ENCODE data around the gene MICAL2.

GRCh38 chr11:12174477-12175143 lies 64.2 kb downstream of the MICAL2 start:
- TF ChIP-seq POLR2A (IDR thresholded peaks at IDR 0.05): no peak
- no peak for TF ChIP-seq CTCF (IDR thresholded peaks at IDR 0.05)

Data from thyroid gland (tissue), 4 donors.